Neural progenitor cell (in vitro differentiated cells): ENCODE data around the gene HMCN1. TPM values are rescaled to one million over a fixed set of nuclear protein-coding genes. Genes with fewer than 3 reads are reported as not detected.

Experiments used
- DNase-seq: peaks from one replicate; pipeline ENCODE4 v3.0.0-alpha.2; 2016; ENCODE audit warnings: low spot score
- H2AFZ ChIP-seq: fragments of 200-600 bp; sonication (generic); replicated peaks from 2 replicates; pipeline ENCODE4 v1.6.1; 2016; ENCODE audit warnings: antibody characterized with exemption
- H3F3A ChIP-seq: fragments of 200-600 bp; sonication (generic); 2 replicates; pipeline ENCODE4 v1.6.1; 2016; ENCODE audit warnings: antibody characterized with exemption, low read depth
- H3K27ac ChIP-seq: fragments of 200-600 bp; sonication (generic); 2 replicates; pipeline ENCODE4 v1.5.1; 2016; ENCODE audit warnings: mild to moderate bottlenecking
- H3K27me3 ChIP-seq: fragments of 200-600 bp; sonication (generic); 2 replicates; pipeline ENCODE4 v1.6.1; 2016; ENCODE audit warnings: mild to moderate bottlenecking, moderate library complexity
- H3K36me3 ChIP-seq: fragments of 200-600 bp; sonication (generic); 2 replicates; pipeline ENCODE4 v1.5.1; 2016
- H3K4me1 ChIP-seq: fragments of 200-600 bp; sonication (generic); 2 replicates; pipeline ENCODE4 v1.6.1; 2016; ENCODE audit warnings: mixed run types
- H3K4me2 ChIP-seq: fragments of 200-600 bp; sonication (generic); 2 replicates; pipeline ENCODE4 v1.6.1; 2016
- H3K4me3 ChIP-seq: fragments of 200-600 bp; sonication (generic); 2 replicates; pipeline ENCODE4 v1.5.1; 2016
- H3K79me2 ChIP-seq: fragments of 200-600 bp; sonication (generic); 2 replicates; pipeline ENCODE4 v1.6.1; 2016; ENCODE audit warnings: low read depth
- H3K9ac ChIP-seq: fragments of 200-600 bp; sonication (generic); 2 replicates; pipeline ENCODE4 v1.6.1; 2016
- H3K9me3 ChIP-seq: fragments of 200-600 bp; sonication (generic); 2 replicates; pipeline ENCODE4 v1.5.1; 2016; ENCODE audit warnings: low read depth
- H4K20me1 ChIP-seq: fragments of 200-600 bp; sonication (generic); 2 replicates; pipeline ENCODE4 v1.6.1; 2016; ENCODE audit warnings: low read depth
- H3K27ac Mint-ChIP-seq: 3 replicates; pipeline ENCODE4 v1.8.0; 2021; ENCODE audit warnings: mixed read lengths
- H3K27me3 Mint-ChIP-seq: 2 replicates; pipeline ENCODE4 v1.8.0; 2022; ENCODE audit warnings: low read depth, mild to moderate bottlenecking, inconsistent platforms, moderate library complexity, mixed read lengths; ENCODE audit not compliant: insufficient read depth
- H3K36me3 Mint-ChIP-seq: 3 replicates; pipeline ENCODE4 v1.8.0; 2021; ENCODE audit warnings: mixed read lengths
- H3K4me1 Mint-ChIP-seq: 3 replicates; pipeline ENCODE4 v1.8.0; 2021; ENCODE audit warnings: mixed read lengths
- H3K4me3 Mint-ChIP-seq: 3 replicates; pipeline ENCODE4 v1.8.0; 2021; ENCODE audit warnings: mild to moderate bottlenecking, moderate library complexity, mixed read lengths
- H3K9me3 Mint-ChIP-seq: 3 replicates; pipeline ENCODE4 v1.8.0; 2020; ENCODE audit warnings: mixed read lengths
- EZH2 ChIP-seq: fragments of 200-600 bp; sonication (generic); IDR thresholded peaks from 2 replicates; pipeline ENCODE4 v1.6.1; 2017; ENCODE audit warnings: antibody characterized with exemption, mild to moderate bottlenecking, moderate library complexity
- EZH2phosphoT487 ChIP-seq: fragments of 200-600 bp; sonication (generic); IDR thresholded peaks from 2 replicates; pipeline ENCODE4 v1.6.1; 2017; ENCODE audit warnings: antibody characterized with exemption
- total RNA-seq: library from RNA; depleted of rRNA; stranded (reverse); fragments of >200 nt; gene quantifications from 2 replicates; pipeline ENCODE4 v1.2.3, GENCODE V29; 2015; ENCODE audit warnings: low replicate concordance
- TF ChIP-seq, protein P1 (sequence below): fragments of 200-600 bp; sonication (generic); IDR thresholded peaks from 2 replicates; pipeline ENCODE4 v1.5.1; 2017; ENCODE audit warnings: antibody characterized with exemption, mild to moderate bottlenecking

The HMCN1 gene
- total RNA-seq, 1 donor from 2014 or later, result 26.4 TPM

DNA sequence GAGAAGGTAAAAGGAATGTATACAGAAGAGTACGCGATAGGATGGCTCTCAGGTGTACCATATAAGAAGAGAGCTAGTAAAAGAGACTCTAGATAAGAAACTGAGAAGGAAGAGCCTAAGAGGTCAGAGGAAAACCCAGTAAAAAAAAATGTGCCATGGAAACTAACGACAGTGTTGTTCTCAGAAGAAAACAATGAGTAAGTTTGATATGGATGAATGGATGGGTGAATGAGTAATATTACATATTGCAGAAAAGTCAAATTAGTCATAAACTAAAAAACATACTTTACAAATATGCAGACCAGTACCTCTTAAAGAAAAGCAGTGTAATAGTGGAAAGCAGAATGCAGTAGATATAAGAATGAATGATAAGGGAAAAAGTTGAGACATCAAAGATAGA is 316.2 kb downstream of the HMCN1 start:
- H3K9ac ChIP-seq, result no peak overlapping the region
- H3K27me3 ChIP-seq, result no peaks in the 10 kb centered on the region
- no peaks in the 10 kb centered on the region for H3K79me2 ChIP-seq
- no peaks in the 10 kb centered on the region for H3K4me1 ChIP-seq
- no peak overlapping the region for H3K27ac ChIP-seq
- H3K27me3 Mint-ChIP-seq, result no peaks in the 10 kb centered on the region
- no peak overlapping the region for H2AFZ ChIP-seq
- no peaks in the 10 kb centered on the region for H3K9me3 Mint-ChIP-seq
- H3K36me3 ChIP-seq, result no peaks in the 10 kb centered on the region
- no peaks in the 10 kb centered on the region for H3K9me3 ChIP-seq
- TF ChIP-seq EZH2, result no peak
- no peak for DNase-seq
- H3K4me3 ChIP-seq, result no peak overlapping the region
- no peaks in the 10 kb centered on the region for H3K4me1 Mint-ChIP-seq
- no peaks in the 10 kb centered on the region for H3K36me3 Mint-ChIP-seq
- H3K4me2 ChIP-seq, result no peak overlapping the region
- H3K4me3 Mint-ChIP-seq, result no peak overlapping the region
- no peaks in the 10 kb centered on the region for H3F3A ChIP-seq
- no peak overlapping the region for H3K27ac Mint-ChIP-seq
- H4K20me1 ChIP-seq, result no peaks in the 10 kb centered on the region

DNA sequence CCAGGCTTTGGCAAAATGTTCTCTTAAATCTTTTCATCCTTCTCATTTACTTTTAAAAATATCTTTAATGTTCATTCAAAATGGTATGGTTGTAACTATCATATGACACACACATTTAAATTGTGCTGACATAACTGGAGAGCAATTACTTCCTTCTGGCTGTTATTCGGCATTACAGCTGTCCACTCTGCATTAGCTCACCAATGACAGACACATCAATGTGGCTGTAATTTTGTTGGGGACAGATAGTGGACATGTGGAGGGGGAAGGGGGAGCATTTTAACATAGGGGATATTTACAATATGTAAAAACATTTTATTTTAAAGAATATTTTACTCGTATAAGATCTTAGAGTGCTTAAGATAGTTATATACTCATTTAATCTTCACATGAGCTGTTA is 319.8 kb downstream of the HMCN1 start:
- H3K4me1 Mint-ChIP-seq, result no peaks in the 10 kb centered on the region
- no peak for DNase-seq
- Histone ChIP-seq H3K27ac (no peak overlapping the region), H3K9me3 (no peaks in the 10 kb centered on the region), H3K27me3 (no peaks in the 10 kb centered on the region), H3K9ac (no peak overlapping the region), H3K4me3 (no peak overlapping the region), H3F3A (no peaks in the 10 kb centered on the region), H3K36me3 (no peaks in the 10 kb centered on the region), H4K20me1 (no peaks in the 10 kb centered on the region), H3K79me2 (no peaks in the 10 kb centered on the region), H3K4me2 (no peak overlapping the region), H3K4me1 (no peaks in the 10 kb centered on the region), H2AFZ (no peak overlapping the region)
- no peak overlapping the region for H3K4me3 Mint-ChIP-seq
- no peak overlapping the region for H3K27ac Mint-ChIP-seq
- H3K36me3 Mint-ChIP-seq, result no peaks in the 10 kb centered on the region
- H3K9me3 Mint-ChIP-seq, result no peaks in the 10 kb centered on the region
- no peak for TF ChIP-seq EZH2
- TF ChIP-seq, protein P1, sequence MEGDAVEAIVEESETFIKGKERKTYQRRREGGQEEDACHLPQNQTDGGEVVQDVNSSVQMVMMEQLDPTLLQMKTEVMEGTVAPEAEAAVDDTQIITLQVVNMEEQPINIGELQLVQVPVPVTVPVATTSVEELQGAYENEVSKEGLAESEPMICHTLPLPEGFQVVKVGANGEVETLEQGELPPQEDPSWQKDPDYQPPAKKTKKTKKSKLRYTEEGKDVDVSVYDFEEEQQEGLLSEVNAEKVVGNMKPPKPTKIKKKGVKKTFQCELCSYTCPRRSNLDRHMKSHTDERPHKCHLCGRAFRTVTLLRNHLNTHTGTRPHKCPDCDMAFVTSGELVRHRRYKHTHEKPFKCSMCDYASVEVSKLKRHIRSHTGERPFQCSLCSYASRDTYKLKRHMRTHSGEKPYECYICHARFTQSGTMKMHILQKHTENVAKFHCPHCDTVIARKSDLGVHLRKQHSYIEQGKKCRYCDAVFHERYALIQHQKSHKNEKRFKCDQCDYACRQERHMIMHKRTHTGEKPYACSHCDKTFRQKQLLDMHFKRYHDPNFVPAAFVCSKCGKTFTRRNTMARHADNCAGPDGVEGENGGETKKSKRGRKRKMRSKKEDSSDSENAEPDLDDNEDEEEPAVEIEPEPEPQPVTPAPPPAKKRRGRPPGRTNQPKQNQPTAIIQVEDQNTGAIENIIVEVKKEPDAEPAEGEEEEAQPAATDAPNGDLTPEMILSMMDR, result no peak
- TF ChIP-seq EZH2phosphoT487, result no peak
- H3K27me3 Mint-ChIP-seq, result no peaks in the 10 kb centered on the region

DNA sequence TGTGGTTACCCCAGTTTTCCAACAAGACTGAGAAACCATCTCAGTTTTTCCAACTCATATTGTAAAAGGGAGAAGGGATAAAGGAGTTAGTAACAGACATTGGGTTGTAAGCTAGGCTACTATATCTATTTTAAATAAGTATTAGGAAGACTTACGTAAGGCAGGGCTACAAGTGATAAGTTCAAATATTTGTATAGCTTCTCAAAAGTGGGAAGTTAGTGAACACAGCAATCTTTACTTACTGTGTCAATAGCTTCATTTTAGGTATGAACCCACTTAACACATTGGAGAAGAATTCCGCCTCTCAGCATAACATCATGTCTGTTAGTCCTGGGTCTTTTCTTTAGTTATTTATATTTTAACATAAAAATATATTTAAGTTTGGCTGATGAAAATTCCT is 320.7 kb downstream of the HMCN1 start:
- Histone ChIP-seq H3K4me3 (no peak overlapping the region), H3K27ac (no peak overlapping the region), H3F3A (no peaks in the 10 kb centered on the region), H3K79me2 (no peaks in the 10 kb centered on the region), H3K4me1 (no peaks in the 10 kb centered on the region), H3K36me3 (no peaks in the 10 kb centered on the region), H3K9ac (no peak overlapping the region), H2AFZ (no peak overlapping the region), H3K9me3 (no peaks in the 10 kb centered on the region), H4K20me1 (no peaks in the 10 kb centered on the region), H3K27me3 (no peaks in the 10 kb centered on the region), H3K4me2 (no peak overlapping the region)
- Mint-ChIP-seq H3K4me3 (no peak overlapping the region), H3K9me3 (no peaks in the 10 kb centered on the region), H3K27ac (no peak overlapping the region), H3K36me3 (no peaks in the 10 kb centered on the region), H3K27me3 (no peaks in the 10 kb centered on the region), H3K4me1 (no peaks in the 10 kb centered on the region)
- TF ChIP-seq, protein P1, result no peak
- no peak for TF ChIP-seq EZH2
- no peak for TF ChIP-seq EZH2phosphoT487
- DNase-seq, result no peak

DNA sequence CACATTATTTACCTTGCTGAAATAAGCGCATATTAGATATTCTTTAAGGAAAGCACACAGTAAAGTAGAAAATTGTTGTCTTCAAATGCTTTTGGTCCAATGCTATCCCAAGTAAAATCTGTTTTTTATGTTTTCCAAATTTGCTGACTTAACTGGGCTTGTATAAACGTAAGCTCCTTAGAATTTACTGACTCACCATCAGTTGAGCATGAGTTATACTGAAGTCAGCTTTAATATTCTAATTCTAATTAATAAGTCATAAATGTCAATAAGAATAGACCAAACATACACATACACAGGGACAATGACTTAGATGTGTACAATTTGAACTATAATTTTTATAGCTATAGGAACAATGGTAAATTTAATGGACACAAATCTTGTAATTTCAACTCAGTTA is 321.7 kb downstream of the HMCN1 start:
- Histone ChIP-seq H3K4me1 (no peaks in the 10 kb centered on the region), H4K20me1 (no peaks in the 10 kb centered on the region), H3K27me3 (no peaks in the 10 kb centered on the region), H3K4me2 (no peak overlapping the region), H3K36me3 (no peaks in the 10 kb centered on the region), H2AFZ (no peak overlapping the region), H3K9ac (no peak overlapping the region), H3K27ac (no peak overlapping the region), H3F3A (no peaks in the 10 kb centered on the region), H3K79me2 (no peaks in the 10 kb centered on the region), H3K9me3 (no peaks in the 10 kb centered on the region), H3K4me3 (no peak overlapping the region)
- Mint-ChIP-seq H3K27me3 (no peaks in the 10 kb centered on the region), H3K27ac (no peak overlapping the region), H3K4me3 (no peak overlapping the region), H3K36me3 (no peaks in the 10 kb centered on the region), H3K4me1 (no peaks in the 10 kb centered on the region), H3K9me3 (no peaks in the 10 kb centered on the region)
- no peak for TF ChIP-seq EZH2
- no peak for DNase-seq
